ENCODE data around the gene PLAAT5.

PLAAT5 gene

DNA sequence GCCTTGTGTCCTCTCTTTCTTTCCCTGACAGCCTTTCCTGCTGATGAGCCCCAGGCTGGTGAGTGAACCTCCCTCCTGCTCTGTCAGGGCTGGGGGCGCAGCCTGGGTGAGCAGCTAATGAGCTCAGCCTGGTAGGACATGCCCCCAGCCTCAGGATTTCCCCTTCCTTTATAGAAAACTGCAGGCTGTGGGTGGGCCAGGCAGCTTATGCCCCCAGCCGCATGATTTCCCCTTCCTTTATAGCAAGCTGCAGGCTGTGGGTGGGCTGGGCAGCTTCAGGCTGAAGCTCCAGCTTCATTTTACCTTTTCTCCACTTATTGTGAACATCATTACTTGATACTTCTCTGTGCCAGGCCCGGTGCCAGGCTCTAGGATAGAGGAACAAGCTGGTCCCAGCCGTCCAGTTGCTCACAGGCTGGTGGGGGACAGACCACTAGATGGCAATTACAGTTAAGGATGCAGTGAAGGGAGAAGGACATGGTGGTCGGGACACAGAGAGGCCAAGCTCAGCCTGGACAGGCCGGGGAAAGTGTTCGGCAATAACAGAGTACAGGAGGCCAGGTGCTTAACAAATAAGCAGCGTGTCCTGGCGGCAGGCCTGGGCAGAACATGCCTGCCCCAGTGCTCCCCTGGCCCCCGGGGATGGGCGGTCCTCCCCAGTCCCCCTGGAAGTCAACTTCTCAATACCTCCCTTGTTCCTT is 20.2 kb upstream of the PLAAT5 start:
- DNase-seq = no peak

DNA sequence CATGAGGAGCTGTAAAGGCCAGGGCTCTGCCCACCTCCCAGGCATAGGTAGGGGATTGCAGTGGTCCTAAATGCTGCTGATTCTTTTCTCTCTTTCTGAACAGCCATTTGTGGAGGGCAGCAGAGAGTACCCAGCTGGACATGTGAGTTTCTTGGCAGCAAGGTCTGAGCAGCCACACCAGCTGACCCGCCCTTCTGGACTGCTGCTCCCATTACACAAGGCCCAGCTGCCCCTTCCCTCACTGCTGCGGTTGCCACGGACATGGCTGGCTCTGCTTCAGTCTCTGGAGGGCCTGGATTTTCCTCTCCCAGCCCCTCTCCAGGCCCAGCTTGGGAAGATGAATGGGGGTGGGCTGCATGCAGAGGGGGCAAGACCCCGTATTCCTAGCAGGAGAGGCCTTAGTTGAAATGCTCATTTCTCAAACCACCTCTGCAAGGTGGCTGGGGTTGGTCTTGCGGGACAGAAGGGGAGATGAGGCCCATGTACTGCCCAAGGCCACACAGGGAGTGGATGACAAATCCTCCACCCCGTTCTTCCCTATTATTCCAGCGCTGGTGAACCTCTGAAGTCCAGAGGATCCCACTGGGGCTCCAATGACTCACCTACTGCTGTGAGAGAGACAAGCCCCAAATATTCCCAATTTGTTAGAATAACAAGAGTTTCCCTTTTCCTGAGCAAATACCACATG is 19.5 kb upstream of the PLAAT5 start:
- no peak for DNase-seq

DNA sequence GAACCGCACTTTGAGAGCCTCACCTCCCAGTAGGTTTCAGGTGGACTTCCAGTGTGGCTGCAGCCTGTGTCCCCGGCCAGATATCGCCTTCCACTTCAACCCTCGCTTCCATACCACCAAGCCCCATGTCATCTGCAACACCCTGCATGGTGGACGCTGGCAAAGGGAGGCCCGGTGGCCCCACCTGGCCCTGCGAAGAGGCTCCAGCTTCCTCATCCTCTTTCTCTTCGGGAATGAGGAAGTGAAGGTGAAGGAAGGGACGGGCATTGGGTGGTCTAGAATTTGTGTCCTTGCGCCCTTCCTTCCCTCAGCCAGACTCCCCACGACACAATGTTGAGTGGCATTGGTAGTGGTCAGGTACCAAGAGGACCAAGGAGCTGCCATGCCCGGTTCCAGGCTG is 17.8 kb upstream of the PLAAT5 start:
- no peak for DNase-seq

DNA sequence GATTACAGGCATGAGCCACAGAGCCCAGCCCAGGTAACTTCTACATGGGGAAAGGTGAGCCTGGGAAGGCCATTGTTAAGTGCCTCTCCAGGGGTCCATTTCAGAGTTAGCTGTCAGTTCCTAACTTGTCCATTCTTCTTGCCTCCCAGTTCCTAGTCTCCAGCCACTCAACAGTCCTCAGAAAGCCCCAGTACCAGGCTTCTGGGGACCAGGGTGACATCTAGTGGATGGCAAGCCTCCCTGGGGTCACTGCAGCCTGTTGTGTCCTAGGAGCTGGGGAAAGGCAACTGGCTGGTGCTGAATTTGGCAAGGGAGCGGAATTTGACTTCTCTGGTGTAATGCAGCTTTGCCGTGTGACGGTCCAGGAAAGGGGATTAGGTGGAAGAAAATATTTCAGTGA is 17.0 kb upstream of the PLAAT5 start:
- DNase-seq = peak; percentile 51 to 54

DNA sequence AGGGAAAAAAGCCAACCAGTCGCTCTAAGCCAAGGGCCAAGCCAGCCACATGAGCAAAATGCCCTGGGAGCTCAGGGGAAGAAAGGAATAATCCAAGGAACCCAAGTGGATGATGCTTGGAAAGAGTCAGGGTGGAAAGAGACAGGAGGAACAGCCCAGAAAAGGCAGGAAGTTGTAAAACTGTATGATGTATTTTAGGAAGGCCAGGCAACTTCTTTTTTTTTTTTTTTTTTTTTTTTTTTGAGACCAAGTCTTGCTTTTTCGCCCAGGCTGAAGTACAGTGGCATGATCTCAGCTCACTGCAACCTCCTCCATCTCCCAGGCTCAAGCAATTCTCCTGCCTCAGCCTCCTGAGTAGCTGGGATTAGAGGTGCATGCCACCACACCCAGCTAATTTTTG is 16.5 kb upstream of the PLAAT5 start:
- DNase-seq = no peak

DNA sequence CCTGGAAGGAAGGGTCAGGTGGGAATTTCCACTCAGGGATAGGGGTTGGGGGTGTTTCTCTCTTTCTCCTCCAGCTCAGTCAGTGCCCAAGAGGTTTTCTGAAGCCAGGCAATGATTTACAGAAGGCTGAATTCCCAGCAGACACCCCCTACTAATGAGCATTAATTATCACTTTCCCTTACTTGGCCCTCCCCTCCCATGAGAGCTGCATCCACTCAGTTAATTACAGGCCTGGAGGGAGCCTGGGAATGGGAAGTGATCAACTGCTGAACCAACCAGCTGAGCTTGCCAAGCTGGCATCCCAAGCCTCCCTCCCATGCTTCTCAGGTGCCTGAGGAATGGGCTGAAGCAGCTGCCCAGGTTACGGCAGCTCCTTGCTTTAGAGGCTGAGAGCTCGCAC is 15.9 kb upstream of the PLAAT5 start:
- no peak for DNase-seq

DNA sequence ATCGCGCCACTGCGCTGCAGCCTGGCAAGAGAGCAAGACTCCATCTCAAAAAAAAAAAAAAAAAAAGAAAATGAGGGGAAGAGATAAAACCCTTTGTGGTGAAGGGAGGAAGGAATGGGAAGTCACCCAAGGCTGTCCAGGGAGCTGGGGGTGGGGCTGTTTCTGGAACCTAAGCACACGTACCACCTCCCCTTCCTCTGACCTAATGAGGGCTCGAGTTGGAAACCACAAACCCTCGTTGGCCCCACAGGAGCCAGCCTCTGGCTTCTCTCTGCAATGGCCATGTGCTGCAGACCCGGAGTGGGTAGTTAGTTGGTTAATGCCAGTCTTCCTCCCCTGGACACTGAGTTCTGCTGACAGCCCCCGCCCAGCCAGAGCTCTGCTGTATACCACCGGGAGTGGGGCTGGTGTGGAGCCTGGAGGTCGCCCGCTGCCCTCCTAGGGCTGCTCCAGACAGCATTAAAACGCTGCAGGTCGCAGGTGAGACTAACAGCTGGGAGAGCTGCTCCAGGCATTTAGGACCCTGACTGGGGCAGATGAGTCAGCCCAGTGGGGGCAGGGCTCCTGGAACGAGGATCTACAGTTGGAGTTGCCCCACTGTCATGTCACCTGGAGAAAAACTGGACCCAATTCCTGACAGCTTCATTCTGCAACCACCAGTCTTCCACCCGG is 15.0 kb upstream of the PLAAT5 start, which contains the start of gene LGALS12:
LGALS12 (plus strand) TSS at position 228 of the 672 bp plus-strand sequence; CDS start at position 603, 375 bp downstream.
- no peak for DNase-seq

DNA sequence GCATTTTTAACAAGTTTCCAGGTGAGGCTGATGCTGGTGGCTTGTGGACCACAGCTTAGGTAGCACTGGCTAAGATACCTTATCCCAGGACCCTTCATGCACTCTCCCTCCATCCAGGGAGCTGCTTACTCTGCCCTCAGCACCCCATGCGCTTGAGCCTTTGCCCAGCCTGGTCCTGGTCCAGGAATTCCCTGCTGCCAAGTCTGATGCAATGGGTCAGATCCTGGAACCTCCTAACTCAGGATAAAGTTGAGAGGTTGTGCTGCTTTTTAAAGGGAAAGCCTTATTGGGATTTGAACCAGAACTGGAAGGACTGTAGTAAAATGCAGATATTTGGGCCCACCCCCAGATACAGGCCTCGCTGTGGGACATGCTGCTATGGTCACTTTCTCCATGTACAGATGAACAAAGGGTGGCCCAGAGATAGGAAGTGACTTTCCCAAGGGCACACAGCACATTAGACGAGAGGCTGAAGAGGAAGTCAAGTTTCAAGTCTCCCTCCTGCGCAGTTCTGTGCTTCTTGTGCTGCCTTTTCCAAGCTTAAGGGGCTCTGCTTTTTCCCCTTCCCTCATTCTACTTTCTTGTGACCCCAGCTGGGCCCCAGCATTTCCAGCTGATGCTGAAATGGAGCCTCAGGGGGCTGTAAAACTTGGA is 14.1 kb upstream of the PLAAT5 start:
- no peak for DNase-seq

DNA sequence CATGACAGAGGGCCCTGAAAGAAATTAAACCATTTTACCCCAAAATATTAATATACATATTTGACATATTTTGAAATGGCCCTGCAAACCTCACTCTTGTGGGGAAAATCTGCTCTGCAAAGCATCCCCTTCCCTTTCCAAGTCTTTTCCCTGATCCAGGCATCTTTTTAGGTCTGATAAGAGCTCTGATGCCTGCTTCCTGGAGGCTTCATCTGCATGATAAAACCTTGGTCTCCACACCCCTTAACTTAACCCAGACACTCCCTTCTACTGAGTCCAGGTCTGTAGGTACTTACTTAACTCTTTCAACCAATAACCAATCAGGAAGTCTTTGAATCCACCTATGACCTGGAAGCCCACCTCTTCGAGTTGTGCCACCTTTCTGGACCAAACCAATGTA is 13.1 kb upstream of the PLAAT5 start:
- DNase-seq = no peak

DNA sequence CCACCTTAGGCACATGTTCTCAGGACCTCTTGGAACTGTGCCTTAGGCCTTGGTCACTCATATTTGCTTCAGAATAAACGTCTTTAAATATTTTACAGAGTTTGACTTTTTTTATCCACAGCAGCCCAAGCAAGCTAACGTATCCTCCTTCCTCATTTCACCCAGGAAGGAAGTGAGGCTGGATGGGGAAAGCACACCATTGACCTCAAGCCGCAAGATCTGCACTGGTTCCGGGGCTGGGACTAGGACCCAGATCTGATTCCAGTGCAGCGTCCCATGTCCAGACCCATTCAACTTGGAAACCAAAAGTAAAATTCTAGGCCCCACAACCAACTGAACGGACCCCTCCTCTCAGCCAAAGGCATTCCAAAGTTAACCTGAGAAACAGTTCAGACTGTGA is 12.5 kb upstream of the PLAAT5 start:
- no peak for DNase-seq

DNA sequence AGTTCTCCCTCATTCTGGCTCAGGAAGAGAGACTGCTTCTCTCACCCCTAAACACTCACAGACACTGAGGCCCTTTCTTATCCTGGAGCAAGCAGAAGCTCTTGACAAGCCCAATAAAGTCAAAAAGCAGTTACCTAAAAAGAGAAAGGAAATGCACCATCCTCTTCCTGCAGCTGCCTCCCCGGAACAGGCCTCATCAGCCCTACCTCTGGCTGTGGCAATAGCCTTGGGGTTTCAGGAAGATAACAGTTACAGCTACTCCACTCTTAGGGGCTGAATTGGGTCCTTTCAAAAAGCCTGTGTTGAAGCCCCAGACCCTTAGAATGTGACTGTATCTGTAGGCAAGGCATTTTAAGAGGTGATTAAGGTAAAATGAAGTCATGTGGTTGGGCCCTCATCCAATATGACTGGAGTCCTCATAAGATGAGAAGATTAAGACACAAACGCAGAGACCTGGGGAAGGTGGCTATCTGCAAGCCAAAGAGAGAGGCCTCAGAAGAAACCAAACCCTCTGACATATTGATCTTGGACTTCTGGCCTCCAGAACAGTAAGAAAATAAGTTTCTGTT is 11.4 kb upstream of the PLAAT5 start:
- no peak for DNase-seq

DNA sequence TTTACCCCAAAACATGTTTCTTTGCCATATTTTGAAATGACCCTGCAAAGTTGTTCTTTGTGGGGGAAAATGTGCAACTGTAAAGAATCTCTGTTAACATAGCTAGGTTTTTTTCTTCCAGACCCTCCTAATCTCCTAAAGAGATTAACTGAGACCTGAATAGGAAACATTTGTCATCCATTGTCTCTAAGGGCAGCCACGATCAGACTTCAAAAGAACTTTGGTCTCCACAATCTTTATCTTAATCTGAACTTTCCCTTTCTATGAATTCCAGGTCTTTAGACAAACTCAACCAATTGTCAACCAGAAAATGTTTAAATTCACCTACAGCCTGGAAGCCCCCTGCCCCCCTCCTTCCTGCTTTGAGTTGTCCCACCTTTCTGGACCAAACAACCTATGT is 10.3 kb upstream of the PLAAT5 start:
- DNase-seq = no peak

DNA sequence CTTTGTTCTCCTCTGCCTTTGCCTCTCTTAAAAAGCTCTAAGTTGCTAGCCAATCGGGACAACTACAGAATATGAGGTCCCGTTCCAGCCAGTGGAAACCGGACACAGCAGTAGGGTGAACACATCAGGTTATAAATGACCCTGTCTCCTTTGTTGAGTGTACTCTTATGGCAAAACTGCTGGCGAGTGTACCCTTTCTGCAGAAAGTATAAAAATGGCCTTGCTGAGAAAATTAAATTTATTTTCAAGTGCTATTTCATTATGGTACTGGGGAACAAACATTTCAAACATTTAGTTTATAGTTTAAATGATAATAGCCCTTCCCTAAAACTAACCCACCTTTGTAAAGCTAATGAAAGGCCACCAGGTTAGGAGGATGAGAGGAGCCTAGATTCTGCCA is 8.9 kb upstream of the PLAAT5 start:
- no peak for DNase-seq

DNA sequence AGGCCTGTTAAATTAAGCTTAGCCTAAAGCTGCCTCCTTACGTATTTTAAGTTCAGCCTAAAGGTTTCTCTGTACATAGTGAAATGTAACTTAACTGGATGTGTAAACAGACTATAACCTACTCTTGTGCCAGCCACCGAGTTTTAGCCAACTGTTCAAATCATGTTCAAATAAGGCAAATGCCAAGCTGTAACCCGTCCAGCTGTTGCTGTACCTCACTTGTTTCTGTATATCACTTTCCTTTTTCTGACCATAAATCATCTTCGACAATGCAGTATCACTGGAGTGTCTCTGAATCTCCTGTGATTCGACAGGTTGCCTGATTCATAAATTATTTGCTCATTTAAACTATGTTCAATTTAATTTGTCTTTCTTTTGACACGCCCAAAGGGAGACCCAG is 4.0 kb upstream of the PLAAT5 start:
- no peak for DNase-seq

DNA sequence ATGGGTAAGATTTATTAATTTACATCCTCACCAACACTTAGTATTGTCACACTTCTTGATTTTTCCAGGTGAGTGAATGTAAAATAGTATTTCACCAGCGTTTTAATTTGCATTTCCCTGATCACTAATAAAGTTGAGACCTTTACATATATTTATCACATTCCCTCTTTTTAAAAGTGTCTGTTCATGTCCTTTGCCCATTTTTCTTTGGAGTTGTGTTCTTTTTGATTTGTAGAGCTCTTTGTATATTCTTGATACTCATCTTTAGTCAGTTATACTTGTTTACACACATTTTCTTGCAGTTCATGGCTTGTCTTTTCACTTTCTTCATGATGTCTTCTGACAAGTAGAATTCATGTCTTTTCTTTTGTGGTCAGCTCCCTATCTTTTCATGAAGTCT is 2.2 kb upstream of the PLAAT5 start:
- DNase-seq = no peak

DNA sequence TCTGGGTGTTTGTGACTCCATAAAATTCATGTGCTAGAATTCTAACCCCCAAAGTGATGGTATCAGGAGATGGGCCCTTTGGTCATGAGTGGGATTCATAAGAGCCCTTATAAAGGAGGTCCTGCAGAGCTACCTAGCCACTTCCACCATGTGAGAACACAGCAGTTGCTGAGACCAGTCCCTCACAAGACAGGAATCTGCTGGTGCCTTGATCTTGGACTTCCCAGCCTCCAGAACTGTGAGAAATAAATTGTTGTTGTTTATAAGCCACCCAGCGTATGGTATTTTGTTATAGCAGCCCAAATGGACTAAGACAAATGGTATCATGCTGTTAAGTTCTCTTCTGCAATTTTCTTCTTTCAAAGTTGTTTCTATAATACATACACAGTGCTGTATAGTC is 1.5 kb upstream of the PLAAT5 start:
- no peak for DNase-seq

DNA sequence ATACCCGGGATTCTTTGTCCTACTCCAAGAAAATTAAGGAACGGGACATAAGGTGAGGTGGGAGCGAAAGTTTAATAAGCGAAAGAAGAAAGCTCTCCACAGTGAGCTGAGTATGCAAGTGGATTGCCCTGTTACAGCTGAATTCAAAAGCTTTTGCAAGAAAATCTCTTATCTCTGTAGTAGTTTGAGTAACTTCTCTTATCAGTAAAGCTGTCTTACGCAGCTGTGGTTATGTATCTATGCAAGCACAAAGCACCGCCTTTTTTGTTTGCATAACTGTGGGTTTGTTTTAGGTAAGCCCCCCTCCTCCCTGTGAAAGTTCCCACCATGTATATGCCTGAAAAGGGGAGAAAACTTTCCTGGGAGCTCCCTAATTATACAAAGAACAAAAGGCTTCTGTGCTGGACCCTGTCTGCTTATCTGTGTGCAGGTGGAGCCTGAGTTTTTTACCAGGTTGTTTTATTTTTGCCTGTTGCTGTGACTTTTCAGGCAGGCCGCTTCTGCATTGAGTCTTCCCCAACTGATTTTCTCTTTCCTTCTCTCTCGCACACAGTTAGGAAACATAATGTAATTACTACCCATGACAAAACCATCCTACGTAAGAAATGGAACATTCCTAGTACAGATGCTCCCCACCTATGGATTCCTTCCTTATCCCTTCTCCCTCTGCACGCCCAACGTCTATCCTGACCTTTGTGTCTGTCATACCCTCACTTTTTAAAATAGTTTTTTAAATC is 837 bp upstream of the PLAAT5 start:
- DNase-seq = peak; percentile 63

DNA sequence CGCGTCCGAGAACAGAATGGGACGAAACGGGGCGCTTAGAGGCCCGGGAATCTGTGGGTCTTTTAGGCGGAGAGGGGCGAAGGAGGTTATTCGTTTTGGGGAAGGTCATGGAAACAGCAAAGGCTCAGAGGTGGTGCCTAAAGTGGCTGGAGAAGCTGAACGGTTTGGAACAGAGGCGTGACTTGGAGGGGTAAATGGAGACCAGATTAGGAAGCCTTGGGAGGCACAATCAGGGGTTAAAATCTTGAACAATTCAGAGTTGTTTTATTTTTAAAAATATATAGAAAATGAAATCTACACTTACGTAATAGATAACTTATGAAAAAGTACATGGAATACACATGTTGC is 247 bp upstream of the PLAAT5 start:
- DNase-seq = no peak

DNA sequence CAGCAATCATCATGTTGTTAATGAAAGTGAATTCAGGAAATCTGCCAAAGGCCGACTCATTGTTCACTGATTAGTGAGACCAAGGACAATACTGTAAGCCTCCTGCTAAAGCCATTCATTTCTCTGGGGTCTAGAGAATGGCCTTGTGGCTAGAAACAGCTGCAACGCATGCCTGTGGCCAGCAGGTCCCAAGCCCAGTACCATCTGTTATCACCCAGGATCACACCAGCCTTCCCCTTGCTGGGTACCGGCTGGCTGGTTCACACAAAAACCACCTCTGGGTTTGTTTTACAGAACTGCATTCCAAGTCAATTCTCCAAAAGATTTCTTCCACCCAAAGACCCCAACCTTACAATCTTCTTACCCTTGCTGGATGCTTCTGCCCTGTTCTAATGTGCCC is 1.1 kb downstream of the PLAAT5 start:
- DNase-seq = peak in 1 of 2 experiments; percentile 25

DNA sequence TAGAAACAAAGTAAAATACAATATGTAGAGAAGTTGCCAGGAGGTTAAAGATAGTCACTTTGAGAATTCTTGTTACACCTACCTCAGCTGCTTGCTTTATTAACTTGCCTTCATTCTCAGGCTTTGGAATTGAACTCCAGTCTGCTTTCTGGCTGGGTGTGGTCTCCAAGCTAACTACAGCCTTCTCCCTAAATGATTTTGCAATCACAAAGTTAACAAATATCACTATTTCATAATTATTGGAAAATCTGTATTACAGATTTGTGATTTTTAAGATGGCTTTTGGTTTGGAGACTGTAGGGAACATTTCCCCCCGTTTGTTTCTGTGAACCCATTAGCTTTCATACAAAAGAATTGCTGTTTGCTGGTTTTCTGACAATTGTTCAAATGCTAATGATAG is 2.2 kb downstream of the PLAAT5 start:
- no peak for DNase-seq

DNA sequence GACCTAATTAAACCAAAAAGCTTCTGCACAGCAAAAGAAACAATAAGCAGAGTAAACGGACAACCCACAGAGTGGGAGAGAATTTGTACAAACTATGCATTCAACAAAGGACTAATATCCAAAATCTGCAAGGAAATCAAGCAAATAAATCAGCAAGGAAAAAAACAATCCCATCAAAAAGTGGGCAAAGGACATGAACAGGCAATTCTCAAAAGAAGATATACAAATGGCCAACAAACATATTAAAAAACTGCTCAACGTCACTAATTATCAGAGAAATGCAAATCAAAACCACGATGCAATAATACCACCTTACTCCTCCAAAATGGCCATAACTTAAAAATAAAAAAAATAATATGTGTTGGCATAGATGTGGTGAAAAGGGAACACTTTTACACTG is 5.2 kb downstream of the PLAAT5 start:
- DNase-seq = no peak

DNA sequence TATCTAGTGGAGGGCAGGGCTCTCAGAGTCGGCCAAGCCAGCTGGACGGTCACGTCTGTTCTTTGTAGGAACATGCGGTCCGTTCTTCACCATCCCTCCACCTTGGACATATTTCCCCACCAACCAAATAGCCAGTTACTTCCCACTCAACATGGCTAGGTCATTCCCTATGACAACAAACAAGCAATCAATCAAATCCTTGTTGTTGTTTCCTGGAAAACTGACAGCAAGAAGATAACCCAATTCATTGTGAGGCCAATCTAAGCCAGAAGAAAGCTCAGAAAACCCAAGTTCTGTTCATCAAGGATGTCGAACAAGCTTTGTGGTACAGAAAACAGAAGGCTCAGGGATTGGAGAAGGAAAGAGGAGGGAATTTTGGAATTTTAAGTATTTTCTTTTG is 10.9 kb downstream of the PLAAT5 start:
- DNase-seq = no peak

DNA sequence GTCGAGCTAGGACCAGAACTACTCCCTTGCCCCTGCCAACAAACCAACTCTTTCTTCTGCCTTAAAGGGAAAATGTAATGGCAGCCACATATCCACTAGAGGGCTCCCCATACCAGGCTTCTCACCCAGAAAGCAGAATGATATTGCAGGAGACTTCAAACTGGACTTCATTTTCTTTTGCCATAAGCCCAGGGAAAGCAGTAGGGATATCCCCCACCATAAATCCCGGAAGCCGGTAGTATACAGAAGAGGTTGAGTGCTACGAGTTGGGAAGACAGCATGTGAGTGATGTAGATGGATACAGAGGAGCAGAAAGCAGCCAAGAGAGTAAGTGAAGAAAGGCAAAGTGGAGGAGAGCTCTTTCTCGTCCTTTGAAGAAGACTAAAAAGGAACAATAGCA is 12.1 kb downstream of the PLAAT5 start:
- peak; percentile 77 to 84 for DNase-seq

Data from NCI-H526 (cell line).